Tibial nerve (tissue), 4 donors: ENCODE data around the gene NEB.

Experiments used
- EP300 ChIP-seq, 2 donors: sonication (generic); formaldehyde crosslinking; IDR thresholded peaks; one replicate each; pipeline ENCODE4 v1.6.1; 2017; ENCODE audit warnings: antibody characterized with exemption in 2 of 2, mild to moderate bottlenecking in 1 of 2
- POLR2A ChIP-seq, 2 donors: fragments of 450-650 bp; IDR thresholded peaks; one replicate each; pipeline ENCODE4 v1.6.1; 2017; ENCODE audit warnings: antibody characterized with exemption in 2 of 2, mild to moderate bottlenecking in 2 of 2, moderate library complexity in 2 of 2
- TF ChIP-seq, protein P1 (sequence below), 5 experiments: fragments of 200-600 bp in 3 of 5; fragments of 450-650 bp in 2 of 5; sonication (generic) in 3 of 5; IDR thresholded peaks; one replicate each; pipeline ENCODE4 v1.5.1; 2016 to 2019; ENCODE audit warnings: antibody characterized with exemption in 5 of 5, mild to moderate bottlenecking in 3 of 5, moderate library complexity in 2 of 5

- TF ChIP-seq, protein P1, sequence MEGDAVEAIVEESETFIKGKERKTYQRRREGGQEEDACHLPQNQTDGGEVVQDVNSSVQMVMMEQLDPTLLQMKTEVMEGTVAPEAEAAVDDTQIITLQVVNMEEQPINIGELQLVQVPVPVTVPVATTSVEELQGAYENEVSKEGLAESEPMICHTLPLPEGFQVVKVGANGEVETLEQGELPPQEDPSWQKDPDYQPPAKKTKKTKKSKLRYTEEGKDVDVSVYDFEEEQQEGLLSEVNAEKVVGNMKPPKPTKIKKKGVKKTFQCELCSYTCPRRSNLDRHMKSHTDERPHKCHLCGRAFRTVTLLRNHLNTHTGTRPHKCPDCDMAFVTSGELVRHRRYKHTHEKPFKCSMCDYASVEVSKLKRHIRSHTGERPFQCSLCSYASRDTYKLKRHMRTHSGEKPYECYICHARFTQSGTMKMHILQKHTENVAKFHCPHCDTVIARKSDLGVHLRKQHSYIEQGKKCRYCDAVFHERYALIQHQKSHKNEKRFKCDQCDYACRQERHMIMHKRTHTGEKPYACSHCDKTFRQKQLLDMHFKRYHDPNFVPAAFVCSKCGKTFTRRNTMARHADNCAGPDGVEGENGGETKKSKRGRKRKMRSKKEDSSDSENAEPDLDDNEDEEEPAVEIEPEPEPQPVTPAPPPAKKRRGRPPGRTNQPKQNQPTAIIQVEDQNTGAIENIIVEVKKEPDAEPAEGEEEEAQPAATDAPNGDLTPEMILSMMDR (IDR thresholded peaks at IDR 0.05) = no peak
- TF ChIP-seq POLR2A (IDR thresholded peaks at IDR 0.05) = no peak
- TF ChIP-seq EP300 (IDR thresholded peaks at IDR 0.05) = no peak
Observed at GRCh38 chr2:151670846-151671597, 63.3 kb downstream of the NEB start.
